HEK293 (cell line): ENCODE results near the gene UNC119.

Source experiments
- HIC1 ChIP-seq: fragments of 450-650 bp; formaldehyde crosslinking; IDR thresholded peaks from 2 replicates; pipeline ENCODE4 v1.5.1; 2016; ENCODE audit warnings: missing biosample characterization, missing genetic modification characterization
- HOXC10 ChIP-seq: sonication (generic); formaldehyde crosslinking; IDR thresholded peaks from 2 replicates; pipeline ENCODE4 v1.8.1; 2023; ENCODE audit warnings: mild to moderate bottlenecking, missing genetic modification reagents
- KLF1 ChIP-seq: fragments of 450-650 bp; formaldehyde crosslinking; IDR thresholded peaks from 2 replicates; pipeline ENCODE4 v1.5.1; 2016; ENCODE audit warnings: missing biosample characterization, missing genetic modification characterization
- KLF9 ChIP-seq: fragments of 450-650 bp; formaldehyde crosslinking; IDR thresholded peaks from 2 replicates; pipeline ENCODE4 v1.5.1; 2016; ENCODE audit warnings: missing biosample characterization, missing genetic modification characterization, low read depth
- PRDM1 ChIP-seq: fragments of 450-650 bp; formaldehyde crosslinking; IDR thresholded peaks from 2 replicates; pipeline ENCODE4; 2016; ENCODE audit warnings: missing biosample characterization, missing genetic modification characterization
- PRDM6 ChIP-seq: fragments of 450-650 bp; formaldehyde crosslinking; IDR thresholded peaks from 2 replicates; pipeline ENCODE4 v1.5.1; 2017; ENCODE audit warnings: missing biosample characterization, missing genetic modification characterization
- SALL2 ChIP-seq: fragments of 450-650 bp; formaldehyde crosslinking; IDR thresholded peaks from 2 replicates; pipeline ENCODE4 v1.5.0; 2017; ENCODE audit warnings: missing biosample characterization, mild to moderate bottlenecking, missing genetic modification characterization, borderline replicate concordance
- SCRT1 ChIP-seq: fragments of 450-650 bp; formaldehyde crosslinking; IDR thresholded peaks from 2 replicates; pipeline ENCODE4 v1.5.1; 2016; ENCODE audit warnings: missing biosample characterization, missing genetic modification characterization, borderline replicate concordance
- SP2 ChIP-seq: fragments of 450-650 bp; formaldehyde crosslinking; IDR thresholded peaks from 2 replicates; pipeline ENCODE4 v1.5.1; 2016; ENCODE audit warnings: missing biosample characterization, missing genetic modification characterization
- ZFHX2 ChIP-seq: fragments of 450-650 bp; formaldehyde crosslinking; conservative IDR thresholded peaks from 2 replicates; pipeline ENCODE4 v1.5.1; 2016; ENCODE audit warnings: missing biosample characterization, missing genetic modification characterization
- ZNF10 ChIP-seq: fragments of 450-650 bp; formaldehyde crosslinking; IDR thresholded peaks from 2 replicates; pipeline ENCODE4 v1.5.1; 2017; ENCODE audit warnings: missing biosample characterization, missing genetic modification characterization
- ZNF132 ChIP-seq: fragments of 450-650 bp; formaldehyde crosslinking; IDR thresholded peaks from 2 replicates; pipeline ENCODE4 v1.5.1; 2017; ENCODE audit warnings: missing biosample characterization, missing genetic modification characterization, borderline replicate concordance
- ZNF155 ChIP-seq: fragments of 450-650 bp; formaldehyde crosslinking; IDR thresholded peaks from 2 replicates; pipeline ENCODE4 v1.5.1; 2016; ENCODE audit warnings: missing biosample characterization, missing genetic modification characterization
- ZNF211 ChIP-seq: fragments of 450-650 bp; formaldehyde crosslinking; IDR thresholded peaks from 2 replicates; pipeline ENCODE4 v1.5.1; 2016; ENCODE audit warnings: low read depth, missing biosample characterization, missing genetic modification characterization
- ZNF23 ChIP-seq: fragments of 450-650 bp; formaldehyde crosslinking; IDR thresholded peaks from 2 replicates; pipeline ENCODE4 v1.5.1; 2016; ENCODE audit warnings: missing biosample characterization, missing genetic modification characterization, borderline replicate concordance
- ZNF248 ChIP-seq: fragments of 450-650 bp; formaldehyde crosslinking; IDR thresholded peaks from 2 replicates; pipeline ENCODE4 v1.5.1; 2017; ENCODE audit warnings: missing biosample characterization, missing genetic modification characterization
- ZNF266 ChIP-seq: fragments of 450-650 bp; formaldehyde crosslinking; IDR thresholded peaks from 2 replicates; pipeline ENCODE4 v1.5.1; 2016; ENCODE audit warnings: missing biosample characterization, missing genetic modification characterization, low read depth
- ZNF280D ChIP-seq: fragments of 450-650 bp; formaldehyde crosslinking; IDR thresholded peaks from 2 replicates; pipeline ENCODE4 v1.5.1; 2016; ENCODE audit warnings: missing biosample characterization, missing genetic modification characterization
- ZNF292 ChIP-seq: fragments of 450-650 bp; formaldehyde crosslinking; IDR thresholded peaks from 2 replicates; pipeline ENCODE4 v1.5.1; 2016; ENCODE audit warnings: low read depth, missing biosample characterization, missing genetic modification characterization, borderline replicate concordance
- ZNF302 ChIP-seq: fragments of 450-650 bp; formaldehyde crosslinking; IDR thresholded peaks from 2 replicates; pipeline ENCODE4 v1.5.1; 2016; ENCODE audit warnings: missing biosample characterization, missing genetic modification characterization, low read depth
- ZNF354C ChIP-seq: fragments of 450-650 bp; formaldehyde crosslinking; IDR thresholded peaks from 2 replicates; pipeline ENCODE4 v1.5.1; 2016; ENCODE audit warnings: missing biosample characterization, missing genetic modification characterization, low read depth, borderline replicate concordance
- ZNF449 ChIP-seq: fragments of 450-650 bp; formaldehyde crosslinking; IDR thresholded peaks from 2 replicates; pipeline ENCODE4 v1.5.1; 2017; ENCODE audit warnings: missing biosample characterization, mild to moderate bottlenecking, missing genetic modification characterization, moderate library complexity
- ZNF501 ChIP-seq: fragments of 450-650 bp; formaldehyde crosslinking; IDR thresholded peaks from 2 replicates; pipeline ENCODE4 v1.5.1; 2016; ENCODE audit warnings: missing biosample characterization, missing genetic modification characterization
- ZNF514 ChIP-seq: fragments of 450-650 bp; formaldehyde crosslinking; IDR thresholded peaks from 2 replicates; pipeline ENCODE4 v1.5.1; 2016; ENCODE audit warnings: missing biosample characterization, missing genetic modification characterization
- ZNF521 ChIP-seq: fragments of 450-650 bp; formaldehyde crosslinking; IDR thresholded peaks from 2 replicates; pipeline ENCODE4 v1.5.1; 2017; ENCODE audit warnings: missing biosample characterization, mild to moderate bottlenecking, missing genetic modification characterization
- ZNF530 ChIP-seq: fragments of 450-650 bp; formaldehyde crosslinking; IDR thresholded peaks from 2 replicates; pipeline ENCODE4 v1.5.1; 2016; ENCODE audit warnings: low read depth, missing biosample characterization, missing genetic modification characterization
- ZNF571 ChIP-seq: fragments of 450-650 bp; formaldehyde crosslinking; IDR thresholded peaks from 2 replicates; pipeline ENCODE4 v1.5.0; 2017; ENCODE audit warnings: missing biosample characterization, missing genetic modification characterization
- ZNF626 ChIP-seq: fragments of 450-650 bp; sonication (Bioruptor Pico); formaldehyde crosslinking; IDR thresholded peaks from 2 replicates; pipeline ENCODE4 v1.5.1; 2018; ENCODE audit warnings: missing biosample characterization, missing genetic modification characterization, inconsistent platforms
- ZNF639 ChIP-seq: fragments of 450-650 bp; formaldehyde crosslinking; IDR thresholded peaks from 2 replicates; pipeline ENCODE4 v1.5.1; 2016; ENCODE audit warnings: missing biosample characterization, missing genetic modification characterization
- ZNF701 ChIP-seq: fragments of 450-650 bp; formaldehyde crosslinking; IDR thresholded peaks from 2 replicates; pipeline ENCODE4 v1.5.1; 2016; ENCODE audit warnings: missing biosample characterization, missing genetic modification characterization
- ZNF768 ChIP-seq: fragments of 450-650 bp; formaldehyde crosslinking; IDR thresholded peaks from 2 replicates; pipeline ENCODE4 v1.5.1; 2018; ENCODE audit warnings: missing biosample characterization, mild to moderate bottlenecking, missing genetic modification characterization
- ZNF776 ChIP-seq: fragments of 450-650 bp; formaldehyde crosslinking; IDR thresholded peaks from 2 replicates; pipeline ENCODE4 v1.5.0; 2017; ENCODE audit warnings: missing biosample characterization, missing genetic modification characterization, borderline replicate concordance

The UNC119 gene

GRCh38 chr17:28576758-28577465, 24.5 kb upstream of the UNC119 start, which contains the start of gene ALDOC (continued):
- no peak for TF ChIP-seq SCRT1 (tag by site-specific recombination)
- TF ChIP-seq ZNF266 = no peak
- no peak for TF ChIP-seq SALL2
- TF ChIP-seq ZNF132 = no peak
- no peak for TF ChIP-seq ZNF530 (tag by site-specific recombination)
- no peak for TF ChIP-seq ZFHX2 (tag by site-specific recombination)
- no peak for TF ChIP-seq ZNF211 (tag by site-specific recombination)
- no peak for TF ChIP-seq ZNF768
- no peak for TF ChIP-seq ZNF248 (tag by site-specific recombination)
- no peak for TF ChIP-seq ZNF571
- TF ChIP-seq HOXC10 (CRISPR knock-in tag) = no peak
- peak; percentile 93 for TF ChIP-seq KLF1
- TF ChIP-seq PRDM6 (tag by site-specific recombination) = no peak
- TF ChIP-seq ZNF521 (tag by site-specific recombination) = no peak
- TF ChIP-seq ZNF292 = no peak
- TF ChIP-seq ZNF501 (tag by site-specific recombination) = no peak
- no peak for TF ChIP-seq ZNF776 (tag by site-specific recombination)
- TF ChIP-seq PRDM1 (tag by site-specific recombination) = peak; percentile 74
- TF ChIP-seq ZNF354C (tag by site-specific recombination) = no peak
- peak; percentile 70 for TF ChIP-seq SP2 (tag by site-specific recombination)
- TF ChIP-seq ZNF514 = no peak
- TF ChIP-seq ZNF449 (tag by site-specific recombination) = no peak
- TF ChIP-seq ZNF701 (tag by site-specific recombination) = no peak
- TF ChIP-seq ZNF155 (tag by site-specific recombination) = no peak
- no peak for TF ChIP-seq ZNF280D (tag by site-specific recombination)
- TF ChIP-seq ZNF23 (tag by site-specific recombination) = no peak
- no peak for TF ChIP-seq ZNF626 (tag by site-specific recombination)
- no peak for TF ChIP-seq ZNF302 (tag by site-specific recombination)
- TF ChIP-seq ZNF10 (tag by site-specific recombination) = no peak
- TF ChIP-seq ZNF639 (tag by site-specific recombination) = no peak
- no peak for TF ChIP-seq HIC1 (tag by site-specific recombination)
- TF ChIP-seq KLF9 (tag by site-specific recombination) = peak; percentile 99
